HG03432 (cell line): ENCODE measurements around the gene TRAPPC14.

Experiments used
- ATAC-seq: cut with Tn5 transposase; IDR thresholded peaks from one replicate; pipeline ENCODE4 v1.9.1; 2021; ENCODE audit warnings: mild to moderate bottlenecking, moderate library complexity; ENCODE audit not compliant: unreplicated experiment

The TRAPPC14 gene

DNA sequence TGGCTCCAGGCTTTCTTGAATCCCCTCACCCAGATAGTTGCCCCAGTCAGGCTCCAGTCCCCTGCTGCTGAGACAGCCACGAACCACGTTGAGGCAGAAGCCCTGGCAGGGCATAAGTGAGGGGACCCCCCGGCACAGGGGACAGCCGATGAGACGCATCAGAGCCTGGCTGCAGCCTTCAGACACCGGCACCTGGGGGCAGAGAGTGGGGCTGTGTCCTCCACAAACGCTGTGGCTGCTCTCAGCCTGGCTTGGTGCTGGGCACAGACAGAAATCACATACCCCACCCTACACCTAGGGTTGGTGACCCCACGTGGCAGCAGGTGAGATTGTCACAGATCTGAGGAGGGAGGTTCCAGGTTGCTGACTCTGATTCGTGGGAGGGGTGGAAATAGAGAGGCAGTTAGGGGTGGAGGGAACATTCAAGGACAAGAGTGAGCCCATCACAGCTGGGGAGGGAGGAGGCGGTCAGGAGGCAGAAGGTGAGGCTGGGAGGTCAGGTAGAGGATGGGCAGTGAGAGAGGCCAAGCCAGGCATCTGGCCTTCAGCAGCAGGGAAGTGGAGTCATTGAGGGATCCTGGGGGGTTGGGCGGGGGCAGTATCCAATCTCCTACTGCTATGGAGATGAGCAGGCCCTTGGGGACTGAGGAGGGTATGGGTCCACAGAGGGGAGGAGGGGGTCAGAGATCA is 15.4 kb upstream of the TRAPPC14 start:
- ATAC-seq, result no peak

DNA sequence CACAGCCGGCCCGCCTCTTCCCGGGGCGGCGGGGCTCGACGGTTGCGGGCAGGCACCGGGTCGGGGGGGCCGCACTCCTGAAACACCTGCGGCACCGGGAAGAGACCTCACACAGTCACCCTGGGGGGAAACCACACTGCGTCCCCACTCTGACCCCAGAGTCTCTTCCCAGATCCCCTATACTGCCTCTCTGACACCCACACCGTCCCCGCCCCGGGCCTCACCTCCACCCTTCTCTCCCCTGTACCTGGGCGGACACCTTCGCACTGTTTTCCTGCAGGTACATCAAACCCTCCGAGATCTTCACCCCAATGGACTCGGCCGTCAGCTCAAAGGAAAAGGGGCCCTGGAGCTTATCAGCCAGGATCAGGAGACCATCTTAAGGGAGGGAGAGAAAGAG is 13.3 kb upstream of the TRAPPC14 start:
- no peak for ATAC-seq

DNA sequence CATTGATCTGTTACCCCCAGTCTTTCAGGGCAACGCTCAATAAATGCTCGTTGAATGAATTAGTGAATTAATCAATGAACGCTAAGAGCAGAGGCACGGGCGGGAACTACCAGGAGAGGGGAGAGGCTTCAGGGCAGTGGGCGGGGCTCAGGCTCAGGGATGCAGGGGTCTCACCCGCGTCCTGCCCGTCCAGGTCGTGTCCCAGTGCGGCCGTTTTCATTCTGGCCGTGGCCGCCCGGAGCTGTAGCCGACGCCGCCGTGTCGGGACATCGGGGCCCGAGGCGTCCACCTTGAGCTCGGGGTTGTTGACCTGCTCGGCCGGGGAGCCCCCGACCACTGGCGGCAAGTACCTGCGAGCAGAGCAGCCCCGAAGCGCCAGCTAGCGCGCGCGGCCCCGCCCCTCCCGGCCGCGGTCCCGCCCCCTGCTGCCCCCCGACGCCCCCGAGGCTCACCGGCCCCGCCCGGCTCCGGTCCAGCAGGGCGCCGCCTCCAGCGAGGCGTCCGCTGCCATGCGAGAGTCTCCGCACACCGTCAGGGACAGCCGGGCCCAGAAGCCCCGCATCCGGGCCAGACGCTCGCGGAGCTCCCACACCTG is 12.7 kb upstream of the TRAPPC14 start:
- ATAC-seq, result no peak

DNA sequence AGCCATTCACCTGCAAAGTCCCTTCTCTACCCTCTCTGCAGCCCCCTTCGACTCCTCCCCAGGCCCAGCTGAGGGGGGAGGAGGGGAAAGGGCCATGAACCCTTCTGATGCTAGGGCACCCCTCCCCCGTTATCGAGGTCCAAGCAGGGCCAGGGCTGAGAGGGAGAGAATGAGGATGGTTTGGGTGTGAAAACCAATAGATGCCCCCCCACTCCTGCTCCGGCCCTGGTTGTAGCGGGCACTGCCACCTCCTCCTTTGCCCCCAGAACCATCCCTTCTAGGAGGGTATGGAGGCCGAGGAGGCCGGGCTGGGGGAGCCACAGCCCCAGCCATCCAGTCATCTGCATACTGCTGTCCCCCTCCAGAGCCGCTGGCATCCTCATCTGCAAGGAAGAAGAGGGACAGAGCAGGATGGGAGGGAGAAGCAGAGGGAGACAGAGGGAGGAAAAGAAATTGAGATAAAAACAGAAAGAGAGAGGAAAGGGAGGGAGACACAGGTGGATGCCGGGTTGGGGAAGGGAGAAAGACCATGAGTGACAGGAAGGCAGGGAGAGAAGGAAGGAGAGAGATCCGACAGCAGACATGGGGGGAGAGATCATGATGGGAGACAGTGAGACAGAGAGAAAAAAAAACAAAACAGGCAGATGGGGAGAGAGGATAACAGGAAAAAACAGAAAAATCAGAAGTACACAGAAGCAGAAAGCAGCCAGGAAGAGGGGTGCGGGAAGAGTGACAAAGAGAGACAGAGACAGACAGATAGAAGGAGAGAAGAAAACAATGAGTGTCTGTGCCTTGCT is 11.8 kb upstream of the TRAPPC14 start:
- ATAC-seq, result no peak

DNA sequence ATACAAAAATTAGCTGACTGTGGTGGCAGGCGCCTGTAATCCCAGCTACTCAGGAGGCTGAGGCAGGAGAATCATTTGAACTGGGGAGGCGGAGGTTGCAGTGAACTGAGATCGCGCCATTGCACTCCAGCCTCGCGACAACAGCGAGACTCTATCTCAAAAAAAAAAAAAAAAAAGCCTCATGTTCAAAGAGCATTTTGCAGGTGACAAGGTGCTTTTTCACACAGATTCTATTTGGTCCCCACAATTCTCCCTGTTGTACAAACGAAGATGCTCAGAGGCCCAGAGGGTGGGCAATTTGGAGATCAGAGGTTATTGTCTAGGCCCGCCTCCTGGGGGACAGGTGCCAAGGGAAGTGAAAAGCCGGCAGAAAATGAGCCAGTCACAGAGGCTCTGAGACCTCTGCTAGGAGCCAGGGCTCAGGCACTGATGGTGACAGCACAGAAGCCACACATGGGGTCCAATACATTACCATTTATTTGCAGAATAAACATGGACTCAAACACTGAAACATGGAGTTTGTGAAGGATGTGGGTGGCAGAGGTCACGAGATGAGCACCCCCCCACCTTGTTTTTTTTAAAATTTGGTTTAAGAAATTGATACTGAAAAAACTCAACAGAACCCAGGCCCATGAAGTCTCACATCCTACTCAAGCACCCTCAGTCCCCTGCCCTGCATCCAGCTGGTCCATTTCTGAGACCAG is 10.8 kb upstream of the TRAPPC14 start:
- no peak for ATAC-seq

DNA sequence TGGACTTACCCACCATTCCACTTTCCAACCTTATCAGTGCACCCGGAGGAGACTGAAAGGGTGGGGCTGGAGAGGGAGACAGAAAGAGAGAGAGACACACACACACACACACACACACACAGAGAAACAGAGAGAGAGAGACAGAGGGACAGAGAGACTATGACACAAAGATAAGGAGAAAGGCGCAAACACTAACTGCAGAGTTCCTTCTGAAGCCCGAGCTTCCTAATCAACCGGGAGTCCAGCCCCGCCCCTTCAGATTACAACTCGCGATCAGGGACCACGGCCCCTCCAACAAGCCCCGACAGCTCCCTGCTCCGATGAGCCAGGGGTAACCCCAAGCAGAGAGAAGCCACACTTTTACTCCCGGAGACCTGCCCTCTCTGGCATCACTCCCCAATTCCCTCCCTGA is 9.4 kb upstream of the TRAPPC14 start:
- ATAC-seq, result no peak

DNA sequence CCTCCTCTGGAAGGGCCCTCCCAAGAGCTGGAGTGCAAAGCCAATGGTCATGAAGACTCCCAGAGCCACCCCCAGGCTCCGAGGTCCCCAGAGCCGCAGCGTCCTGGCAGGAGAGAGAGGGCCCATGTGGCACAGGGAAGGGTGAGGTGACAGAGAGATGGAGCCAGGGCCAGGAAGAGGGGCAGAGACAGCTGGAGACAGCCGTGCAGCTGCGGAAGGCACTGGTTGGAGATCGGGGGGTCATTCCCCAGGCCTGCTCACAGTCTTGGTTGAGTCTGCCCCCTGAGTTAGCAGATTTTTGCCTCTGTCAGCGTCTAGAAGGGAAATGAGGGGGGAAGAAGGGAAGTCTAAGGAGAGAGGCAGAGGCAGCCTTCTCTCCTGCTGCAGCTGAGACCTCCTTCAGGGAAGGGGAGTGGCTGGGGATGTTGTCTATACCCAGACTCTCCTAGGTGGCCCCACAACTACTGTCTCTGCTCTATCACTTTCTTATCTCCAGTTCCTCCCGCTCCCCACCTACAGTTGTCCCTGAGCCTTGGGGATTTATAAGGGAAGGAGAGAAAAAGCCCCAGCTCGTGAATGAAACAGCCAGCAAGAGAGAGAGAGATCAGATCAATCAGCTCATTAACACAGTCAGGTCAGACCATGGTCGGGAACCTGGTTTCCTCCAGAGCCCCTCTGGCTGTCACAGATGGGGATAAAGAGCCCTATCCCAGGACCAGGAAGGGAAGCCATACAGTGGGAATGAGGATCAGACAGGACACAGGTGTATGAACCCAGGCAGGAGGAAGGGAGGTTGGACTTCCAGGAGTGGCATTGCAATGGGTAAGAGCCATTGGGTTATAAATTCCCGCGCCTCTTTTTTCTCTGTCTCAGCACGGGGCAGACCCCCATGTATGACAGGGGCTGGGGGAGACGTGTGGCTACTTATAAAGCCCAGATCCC is 8.7 kb upstream of the TRAPPC14 start:
- no peak for ATAC-seq

DNA sequence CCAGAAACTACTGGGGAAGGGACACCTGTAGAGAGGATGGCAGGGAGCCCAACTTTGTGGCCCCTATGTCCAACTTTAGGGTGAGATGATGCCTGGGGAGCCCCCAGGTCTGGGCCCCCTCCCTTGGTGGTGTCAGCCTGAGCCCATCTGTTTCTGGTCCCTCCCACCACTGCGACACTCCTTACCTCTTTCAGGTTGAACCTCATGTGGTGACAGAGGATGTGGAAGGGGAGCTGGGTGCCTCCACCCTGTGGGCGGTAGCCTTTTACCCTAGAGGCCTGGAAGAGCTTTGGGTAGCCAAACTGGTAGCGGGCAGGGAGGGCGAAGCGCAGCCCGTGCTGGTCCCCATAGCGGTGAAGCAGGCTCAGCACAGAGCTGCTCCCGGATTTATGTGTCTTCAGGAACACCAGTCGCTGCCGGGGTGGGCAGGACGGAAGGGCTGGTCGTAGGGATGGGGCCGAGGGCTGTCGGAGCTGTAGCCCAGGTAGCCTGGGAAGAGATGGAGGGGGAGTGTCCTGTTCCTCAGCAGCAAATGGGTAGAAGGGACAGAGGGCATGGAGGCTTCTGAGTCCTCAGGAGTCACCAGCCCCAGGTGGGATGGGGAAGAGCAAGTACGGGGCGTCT is 7.9 kb upstream of the TRAPPC14 start:
- ATAC-seq, result no peak

DNA sequence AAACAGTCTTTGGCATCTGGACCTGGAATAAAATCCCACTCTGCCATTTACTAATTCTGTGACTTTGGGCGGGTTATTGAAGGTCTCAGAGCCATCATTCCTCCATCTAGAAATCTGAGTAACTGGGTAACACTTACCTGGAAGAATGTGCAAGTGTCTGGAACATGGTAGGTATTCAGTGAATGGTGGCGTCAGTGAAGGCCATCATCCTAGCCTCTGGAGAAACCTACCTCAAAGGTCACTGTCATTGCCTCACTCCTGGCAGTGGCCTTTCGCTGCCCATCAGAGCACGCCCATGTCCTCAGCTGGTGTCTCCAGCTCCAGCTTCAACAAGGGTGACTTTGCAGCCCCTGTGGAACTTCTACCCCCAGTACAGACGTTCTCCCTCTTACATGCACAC is 5.3 kb upstream of the TRAPPC14 start:
- no peak for ATAC-seq

DNA sequence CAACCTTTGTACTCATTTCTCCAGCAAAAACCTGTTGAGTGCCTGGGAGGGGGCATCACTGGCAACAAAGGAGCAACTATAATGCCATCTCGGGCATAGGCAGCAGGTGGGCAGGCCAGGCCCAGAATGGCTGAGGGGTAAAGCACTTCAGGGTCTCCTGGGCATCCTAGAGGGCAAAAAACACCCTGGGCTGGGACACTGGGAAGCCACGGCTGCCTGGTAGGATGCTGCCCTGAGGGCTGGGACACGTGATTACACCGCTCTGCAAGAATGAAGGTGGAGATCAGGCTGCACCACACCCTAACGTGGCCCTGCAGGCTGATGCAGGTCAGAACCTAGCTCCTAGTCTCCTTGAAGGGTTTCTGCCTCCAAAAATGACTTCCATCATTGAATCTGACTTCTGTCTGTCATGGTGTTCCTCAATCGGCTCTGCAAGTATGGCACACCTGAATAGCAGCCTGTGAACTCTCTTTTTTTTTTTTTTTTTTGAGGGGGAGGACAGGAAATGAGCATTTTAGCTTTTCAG is 4.5 kb upstream of the TRAPPC14 start:
- no peak for ATAC-seq

DNA sequence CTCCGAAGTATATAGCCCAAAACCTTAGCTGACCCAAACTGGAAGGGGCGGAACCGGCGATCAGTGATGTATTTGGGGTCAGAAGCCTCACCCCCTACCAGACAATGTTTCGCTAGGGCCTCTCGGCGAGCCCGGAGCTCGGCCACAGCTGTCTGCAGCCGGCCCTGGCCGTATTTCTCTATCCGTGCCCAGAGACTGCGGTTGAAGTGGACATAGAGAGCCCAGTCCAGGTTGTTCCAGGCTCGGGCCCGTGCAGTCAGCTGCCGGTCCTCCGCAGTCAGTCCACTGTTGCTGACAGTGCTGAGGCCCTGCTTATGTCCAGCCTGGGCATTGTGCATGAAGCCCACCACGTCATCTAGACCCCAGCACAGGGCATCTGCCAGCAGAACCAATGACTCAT is 1.5 kb upstream of the TRAPPC14 start:
- no peak for ATAC-seq

DNA sequence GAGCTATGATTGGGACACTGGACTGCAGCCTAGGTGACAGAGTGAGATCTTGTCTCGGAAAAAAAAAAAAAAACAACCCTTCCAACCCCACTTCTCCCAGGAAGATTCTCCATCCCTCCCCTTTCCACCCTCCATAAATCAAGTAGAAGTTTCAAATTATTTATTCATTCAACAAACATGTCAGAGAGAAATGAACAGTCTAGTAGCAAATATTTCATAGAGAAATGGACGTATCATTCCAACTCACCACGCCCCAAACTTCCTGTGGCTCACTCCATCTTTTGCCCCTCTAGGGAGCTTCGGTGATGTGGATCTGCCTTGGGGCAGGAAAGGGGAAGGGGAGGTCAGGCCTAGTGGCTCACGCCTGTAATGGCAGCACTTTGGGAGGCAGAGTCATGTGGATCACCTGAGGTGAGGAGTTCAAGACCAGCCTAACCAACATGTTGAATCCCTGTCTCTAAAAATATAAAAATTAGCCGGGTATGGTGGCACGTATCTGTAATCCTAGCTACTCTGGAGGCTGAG is 638 bp upstream of the TRAPPC14 start:
- no peak for ATAC-seq

DNA sequence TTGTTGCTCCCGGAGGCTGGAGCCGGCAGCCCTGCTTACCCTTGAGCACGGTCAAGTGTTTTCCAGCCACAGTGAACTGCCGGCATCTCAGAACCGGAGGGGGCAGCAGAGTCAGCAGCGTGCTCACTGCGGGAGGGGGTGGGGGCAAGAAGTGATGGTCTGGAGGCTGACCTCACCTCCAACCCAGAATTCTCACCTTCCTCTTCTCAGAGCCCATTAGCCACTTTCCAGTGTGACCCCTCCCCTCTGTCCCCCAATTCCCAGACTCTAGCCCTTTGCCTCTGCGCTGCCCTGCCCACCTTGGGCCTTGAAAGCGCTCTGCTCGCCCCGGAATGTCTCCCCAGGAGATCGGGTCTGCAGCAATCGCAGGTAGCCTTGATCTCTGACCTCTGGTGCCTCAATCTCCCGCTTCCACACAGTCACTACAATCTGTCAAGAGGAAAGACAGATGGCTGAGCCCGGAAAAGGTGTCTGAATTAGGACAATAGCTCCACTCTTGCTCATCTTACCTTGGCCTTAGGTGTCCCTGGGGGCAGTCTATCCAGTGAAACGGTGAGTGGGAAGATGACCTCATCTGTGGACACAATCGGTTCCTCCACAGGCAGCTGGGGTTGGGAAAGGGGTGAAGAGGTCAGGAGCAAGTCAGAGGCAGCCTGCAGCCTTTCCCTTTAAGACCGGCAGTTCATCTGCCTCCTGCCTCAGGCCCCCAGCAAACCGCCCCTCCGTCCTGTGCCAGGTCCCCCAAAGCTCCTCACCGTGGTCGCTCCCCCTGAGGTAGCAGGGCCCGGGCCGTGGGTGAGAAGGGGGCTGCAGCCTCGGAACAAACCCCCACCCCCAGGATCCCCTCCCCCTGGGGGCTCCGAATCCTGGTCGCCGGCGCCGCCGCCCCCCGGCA is 942 bp downstream of the TRAPPC14 start:
- no peak for ATAC-seq

DNA sequence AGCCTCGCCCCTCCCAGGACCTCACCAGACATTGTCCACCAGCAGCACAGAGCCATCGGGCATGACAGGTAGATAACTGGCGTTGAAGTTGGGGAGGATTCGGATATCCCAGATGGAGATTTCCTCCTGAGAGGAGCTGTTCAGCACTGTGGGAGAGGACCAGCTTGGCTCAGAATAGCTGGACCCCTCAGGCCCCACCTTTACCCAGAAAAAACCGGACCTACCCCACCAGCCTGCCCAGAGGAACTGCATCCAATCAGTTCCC is 1.5 kb downstream of the TRAPPC14 start:
- no peak for ATAC-seq

DNA sequence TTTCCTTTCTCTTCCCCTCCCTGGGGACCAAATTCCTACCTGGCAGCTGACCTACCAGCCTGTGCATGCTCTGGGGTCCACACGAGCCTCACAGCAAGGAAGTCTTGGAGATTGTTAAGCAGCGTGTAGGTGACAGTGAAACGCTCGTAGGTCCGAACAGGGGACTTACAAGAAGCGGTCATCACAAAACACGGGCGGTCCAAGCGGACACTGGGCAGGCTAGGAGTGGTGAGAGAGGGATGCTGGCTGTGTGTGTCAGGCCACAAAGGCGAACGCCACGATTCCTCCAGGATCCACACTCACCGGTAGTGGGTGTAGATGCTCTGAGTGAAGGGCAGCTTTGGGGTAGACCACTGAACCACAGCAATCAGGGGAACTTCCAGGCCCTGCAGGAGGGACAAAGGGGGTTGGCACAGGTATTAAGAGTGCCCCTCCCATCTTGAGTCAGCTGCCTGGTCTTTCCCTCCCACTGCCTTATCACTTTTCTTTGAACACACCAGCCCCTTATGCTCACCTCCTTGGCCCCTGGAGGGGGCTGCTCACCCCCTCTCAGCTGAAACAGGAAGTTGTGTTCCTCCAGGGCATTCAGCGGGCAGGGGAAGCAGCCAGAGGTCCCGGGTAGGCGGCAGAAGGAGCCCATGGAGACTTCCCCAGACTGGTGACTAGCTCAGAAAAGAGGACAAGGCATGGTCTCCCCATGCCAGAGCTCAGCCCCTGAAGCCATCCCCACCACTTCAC is 2.0 kb downstream of the TRAPPC14 start:
- ATAC-seq, result no peak

DNA sequence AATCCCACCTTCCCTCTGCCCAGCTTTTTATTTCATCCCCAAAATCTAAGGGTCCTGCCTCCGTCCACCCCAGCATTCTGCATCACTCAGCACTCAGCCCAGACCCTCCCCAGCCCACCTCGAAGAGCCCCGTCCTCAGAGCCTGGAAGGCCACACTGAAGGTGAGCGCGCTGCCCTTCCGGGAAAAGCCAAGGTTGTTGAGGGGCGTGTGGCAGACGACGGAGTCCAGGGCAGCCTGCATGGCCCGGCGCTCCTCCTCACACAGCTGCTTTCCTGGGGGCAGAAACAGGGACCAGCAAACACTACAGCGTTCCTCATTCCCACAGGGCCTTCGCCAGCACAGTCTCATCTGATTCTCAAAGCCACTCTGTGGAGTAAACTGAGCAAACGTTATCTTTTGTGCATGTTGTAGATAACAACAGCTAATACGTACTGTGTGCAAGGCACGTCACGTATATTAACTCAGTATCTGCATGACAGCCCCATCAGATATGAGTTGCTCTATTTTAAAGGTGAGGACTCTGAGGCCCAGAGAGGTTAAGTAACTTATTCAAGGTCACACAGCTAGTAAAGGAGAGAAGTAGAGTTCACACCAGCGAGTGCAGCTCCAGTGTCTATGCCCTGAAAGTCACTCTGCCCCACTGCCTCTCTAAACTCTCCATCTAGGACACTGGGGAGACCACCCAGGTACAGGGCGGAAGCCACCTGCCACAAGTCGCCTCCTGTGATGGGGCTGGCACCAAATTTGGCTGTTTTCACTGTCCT is 2.8 kb downstream of the TRAPPC14 start:
- no peak for ATAC-seq
